HEK293 (cell line): ENCODE data around the gene PDZRN4.

ENCODE experiments used
- BCL11A ChIP-seq: fragments of 450-650 bp; formaldehyde crosslinking; IDR thresholded peaks from 2 replicates; pipeline ENCODE4 v1.5.1; 2016; ENCODE audit warnings: low read depth, missing biosample characterization, missing genetic modification characterization
- ZBTB44 ChIP-seq: fragments of 450-650 bp; IDR thresholded peaks from 2 replicates; pipeline ENCODE4 v1.5.1; 2018; ENCODE audit warnings: missing biosample characterization, mild to moderate bottlenecking, missing genetic modification characterization
- ZFP41 ChIP-seq: fragments of 450-650 bp; formaldehyde crosslinking; IDR thresholded peaks from 2 replicates; pipeline ENCODE4 v1.5.1; 2016; ENCODE audit warnings: missing biosample characterization, missing genetic modification characterization, borderline replicate concordance
- ZNF10 ChIP-seq: fragments of 450-650 bp; formaldehyde crosslinking; IDR thresholded peaks from 2 replicates; pipeline ENCODE4 v1.5.1; 2017; ENCODE audit warnings: missing biosample characterization, missing genetic modification characterization
- ZNF169 ChIP-seq: fragments of 450-650 bp; formaldehyde crosslinking; IDR thresholded peaks from 2 replicates; pipeline ENCODE4 v1.5.1; 2016; ENCODE audit warnings: missing biosample characterization, missing genetic modification characterization
- ZNF416 ChIP-seq: fragments of 450-650 bp; formaldehyde crosslinking; IDR thresholded peaks from 2 replicates; pipeline ENCODE4 v1.5.1; 2016; ENCODE audit warnings: missing biosample characterization, missing genetic modification characterization
- ZNF560 ChIP-seq: fragments of 450-650 bp; formaldehyde crosslinking; IDR thresholded peaks from 2 replicates; pipeline ENCODE4 v1.5.1; 2017; ENCODE audit warnings: missing biosample characterization, missing genetic modification characterization, borderline replicate concordance
- ZNF777 ChIP-seq: fragments of 450-650 bp; formaldehyde crosslinking; IDR thresholded peaks from 2 replicates; pipeline ENCODE4 v1.5.1; 2017; ENCODE audit warnings: missing biosample characterization, missing genetic modification characterization, borderline replicate concordance
- TF ChIP-seq, protein P1 (sequence below): fragments of 450-650 bp; formaldehyde crosslinking; IDR thresholded peaks from 2 replicates; pipeline ENCODE4 v1.5.1; 2016; ENCODE audit warnings: missing biosample characterization, missing genetic modification characterization
- TF ChIP-seq, protein P2 (sequence below): fragments of 450-650 bp; formaldehyde crosslinking; IDR thresholded peaks from 2 replicates; pipeline ENCODE4 v1.5.1; 2016; ENCODE audit warnings: missing biosample characterization, missing genetic modification characterization

DNA sequence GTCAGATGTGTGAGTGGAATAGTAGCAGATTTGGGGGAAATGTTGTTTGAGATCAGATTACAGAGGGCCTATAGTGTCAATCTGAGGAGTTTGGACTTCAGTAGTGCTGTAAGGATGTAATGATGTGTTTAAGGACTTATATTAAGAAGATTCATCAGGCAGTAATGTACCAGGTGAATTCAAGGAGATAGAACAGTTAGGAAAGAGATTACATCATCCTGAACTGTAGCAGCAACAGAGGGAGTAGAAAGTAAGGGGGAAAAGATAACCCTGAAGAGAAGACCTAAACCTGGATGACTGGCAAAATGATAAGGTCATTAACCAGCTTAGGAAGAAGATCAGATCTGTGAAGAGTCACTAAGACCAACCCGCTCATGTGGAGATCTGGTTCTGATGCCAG is 349.4 kb downstream of the PDZRN4 start:
- TF ChIP-seq BCL11A (tag by site-specific recombination) (no peak), ZNF777 (no peak), ZNF416 (no peak), ZNF169 (tag by site-specific recombination) (no peak), ZNF10 (tag by site-specific recombination) (no peak), ZNF560 (tag by site-specific recombination) (no peak), ZFP41 (tag by site-specific recombination) (no peak), ZBTB44 (tag by site-specific recombination) (no peak)
- TF ChIP-seq, protein P1, sequence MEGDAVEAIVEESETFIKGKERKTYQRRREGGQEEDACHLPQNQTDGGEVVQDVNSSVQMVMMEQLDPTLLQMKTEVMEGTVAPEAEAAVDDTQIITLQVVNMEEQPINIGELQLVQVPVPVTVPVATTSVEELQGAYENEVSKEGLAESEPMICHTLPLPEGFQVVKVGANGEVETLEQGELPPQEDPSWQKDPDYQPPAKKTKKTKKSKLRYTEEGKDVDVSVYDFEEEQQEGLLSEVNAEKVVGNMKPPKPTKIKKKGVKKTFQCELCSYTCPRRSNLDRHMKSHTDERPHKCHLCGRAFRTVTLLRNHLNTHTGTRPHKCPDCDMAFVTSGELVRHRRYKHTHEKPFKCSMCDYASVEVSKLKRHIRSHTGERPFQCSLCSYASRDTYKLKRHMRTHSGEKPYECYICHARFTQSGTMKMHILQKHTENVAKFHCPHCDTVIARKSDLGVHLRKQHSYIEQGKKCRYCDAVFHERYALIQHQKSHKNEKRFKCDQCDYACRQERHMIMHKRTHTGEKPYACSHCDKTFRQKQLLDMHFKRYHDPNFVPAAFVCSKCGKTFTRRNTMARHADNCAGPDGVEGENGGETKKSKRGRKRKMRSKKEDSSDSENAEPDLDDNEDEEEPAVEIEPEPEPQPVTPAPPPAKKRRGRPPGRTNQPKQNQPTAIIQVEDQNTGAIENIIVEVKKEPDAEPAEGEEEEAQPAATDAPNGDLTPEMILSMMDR (tag by site-specific recombination) = no peak
- TF ChIP-seq, protein P2, sequence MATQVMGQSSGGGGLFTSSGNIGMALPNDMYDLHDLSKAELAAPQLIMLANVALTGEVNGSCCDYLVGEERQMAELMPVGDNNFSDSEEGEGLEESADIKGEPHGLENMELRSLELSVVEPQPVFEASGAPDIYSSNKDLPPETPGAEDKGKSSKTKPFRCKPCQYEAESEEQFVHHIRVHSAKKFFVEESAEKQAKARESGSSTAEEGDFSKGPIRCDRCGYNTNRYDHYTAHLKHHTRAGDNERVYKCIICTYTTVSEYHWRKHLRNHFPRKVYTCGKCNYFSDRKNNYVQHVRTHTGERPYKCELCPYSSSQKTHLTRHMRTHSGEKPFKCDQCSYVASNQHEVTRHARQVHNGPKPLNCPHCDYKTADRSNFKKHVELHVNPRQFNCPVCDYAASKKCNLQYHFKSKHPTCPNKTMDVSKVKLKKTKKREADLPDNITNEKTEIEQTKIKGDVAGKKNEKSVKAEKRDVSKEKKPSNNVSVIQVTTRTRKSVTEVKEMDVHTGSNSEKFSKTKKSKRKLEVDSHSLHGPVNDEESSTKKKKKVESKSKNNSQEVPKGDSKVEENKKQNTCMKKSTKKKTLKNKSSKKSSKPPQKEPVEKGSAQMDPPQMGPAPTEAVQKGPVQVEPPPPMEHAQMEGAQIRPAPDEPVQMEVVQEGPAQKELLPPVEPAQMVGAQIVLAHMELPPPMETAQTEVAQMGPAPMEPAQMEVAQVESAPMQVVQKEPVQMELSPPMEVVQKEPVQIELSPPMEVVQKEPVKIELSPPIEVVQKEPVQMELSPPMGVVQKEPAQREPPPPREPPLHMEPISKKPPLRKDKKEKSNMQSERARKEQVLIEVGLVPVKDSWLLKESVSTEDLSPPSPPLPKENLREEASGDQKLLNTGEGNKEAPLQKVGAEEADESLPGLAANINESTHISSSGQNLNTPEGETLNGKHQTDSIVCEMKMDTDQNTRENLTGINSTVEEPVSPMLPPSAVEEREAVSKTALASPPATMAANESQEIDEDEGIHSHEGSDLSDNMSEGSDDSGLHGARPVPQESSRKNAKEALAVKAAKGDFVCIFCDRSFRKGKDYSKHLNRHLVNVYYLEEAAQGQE (tag by site-specific recombination) = no peak
